Pulmonary artery endothelial cell (primary cell): ENCODE results near the gene FXYD1. TPM values are rescaled to one million over a fixed set of nuclear protein-coding genes. Genes with fewer than 3 reads are reported as not detected.
"Not testable (repeated sequence)": the region's sequence is repeated elsewhere in the genome, so short reads cannot be mapped to it uniquely, and the experiment has no call there.

ENCODE experiments used
- DNase-seq: peaks from one replicate; pipeline ENCODE4 v3.0.0-alpha.2; 2011; ENCODE audit warnings: low read depth, low spot score
- total RNA-seq: library from RNA; depleted of rRNA; stranded (reverse); fragments of >200 nt; gene quantifications from 2 replicates; pipeline ENCODE4 v1.2.3, GENCODE V29; 2014

The FXYD1 gene
- total RNA-seq, 1 donor from 2014 or later, result 0.26 TPM

- peak; percentile 57 for DNase-seq
These were observed 14.2 kb upstream of the FXYD1 start for GRCh38 chr19:35124098-35125060.

GRCh38 chr19:35125270-35125717 is 13.3 kb upstream of the FXYD1 start:
- DNase-seq, result no peak

GRCh38 chr19:35125749-35126623 is 12.6 kb upstream of the FXYD1 start:
- DNase-seq, result no peak

GRCh38 chr19:35126624-35126959 is 12.0 kb upstream of the FXYD1 start:
- no peak for DNase-seq

GRCh38 chr19:35127871-35128270 is 10.8 kb upstream of the FXYD1 start:
- no peak for DNase-seq

DNA sequence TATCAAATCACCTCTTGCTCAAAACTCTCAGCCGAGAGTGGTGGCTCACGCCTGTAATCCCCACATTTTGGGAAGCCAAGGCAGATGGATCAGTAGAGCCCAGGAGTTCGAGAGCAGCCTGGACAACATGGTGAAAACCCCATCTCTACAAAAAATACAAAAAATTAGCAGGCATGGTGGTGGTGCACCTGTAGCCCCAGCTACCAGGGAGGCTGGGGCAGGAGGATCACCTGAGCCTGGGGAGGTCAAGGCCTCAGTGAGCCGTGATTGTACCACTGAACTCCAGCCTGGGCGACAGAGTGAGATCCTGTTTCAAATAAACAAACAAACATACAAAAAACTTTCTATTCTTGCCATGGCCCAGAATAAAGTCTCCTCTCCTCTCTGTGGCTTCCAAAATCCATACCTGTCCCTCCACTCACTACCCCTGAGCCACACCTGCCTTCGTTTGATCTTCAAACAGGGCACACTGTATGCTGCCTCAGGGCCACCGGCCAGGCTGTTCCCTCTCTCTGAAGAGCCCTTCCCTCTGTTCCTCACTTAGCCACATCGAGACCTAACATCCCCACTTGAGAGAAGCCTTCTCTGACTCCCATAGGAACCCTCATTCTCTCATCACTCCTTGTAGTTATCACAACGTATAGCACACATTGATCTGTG is 10.1 kb upstream of the FXYD1 start:
- DNase-seq, result no peak

GRCh38 chr19:35129724-35130274 is 8.8 kb upstream of the FXYD1 start:
- not testable (repeated sequence) for DNase-seq

GRCh38 chr19:35130761-35131720 is 7.6 kb upstream of the FXYD1 start:
- no peak for DNase-seq

GRCh38 chr19:35132254-35132653 is 6.4 kb upstream of the FXYD1 start:
- DNase-seq, result no peak

GRCh38 chr19:35133826-35134225 is 4.8 kb upstream of the FXYD1 start:
- DNase-seq, result no peak

DNA sequence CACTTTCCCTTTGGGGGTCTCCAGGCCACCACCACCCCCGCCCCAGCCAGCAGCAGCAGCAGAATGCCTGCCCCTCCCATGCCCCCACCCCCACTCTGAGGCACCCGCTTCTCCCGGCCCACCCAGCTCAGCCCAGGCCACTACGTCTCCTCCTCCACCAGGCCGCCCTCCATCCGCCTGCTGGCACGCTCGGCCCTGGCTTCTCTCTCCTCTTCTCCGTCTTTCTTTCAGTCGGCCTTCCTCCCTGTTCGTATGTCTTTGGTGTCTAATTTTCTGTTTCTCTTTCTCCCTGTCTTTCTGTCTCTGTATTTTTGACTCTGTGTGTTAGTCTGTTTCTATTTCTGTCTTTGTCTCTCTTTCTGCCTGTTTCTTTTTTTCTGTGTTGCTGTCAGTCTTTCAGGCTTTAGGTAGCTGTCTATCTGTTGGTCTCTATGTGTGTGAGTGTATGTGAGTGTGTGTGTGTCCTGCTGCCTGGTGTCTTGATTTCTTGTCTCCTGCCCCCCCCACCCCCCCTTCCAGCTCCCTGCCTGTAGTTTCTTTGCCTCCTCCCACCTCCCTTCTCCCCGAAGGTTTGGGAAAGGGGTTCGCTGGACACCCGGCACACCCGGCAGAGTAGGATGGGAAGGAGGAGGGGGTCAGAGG is 3.9 kb upstream of the FXYD1 start, which contains the start of gene LGI4:
TSS of gene LGI4 (minus strand) at position 459 of the 642 bp plus-strand sequence. CDS start at position 80, 379 bp downstream.
- DNase-seq, result no peak

- DNase-seq, result no peak
These were observed 3.2 kb upstream of the FXYD1 start for GRCh38 chr19:35135389-35135909.

- no peak for DNase-seq
These were observed 2.4 kb upstream of the FXYD1 start for GRCh38 chr19:35136231-35136630.

GRCh38 chr19:35136977-35137702 is 1.5 kb upstream of the FXYD1 start:
- DNase-seq, result no peak

- DNase-seq, result no peak
These were observed 1.8 kb downstream of the FXYD1 start for GRCh38 chr19:35140207-35140961.

DNA sequence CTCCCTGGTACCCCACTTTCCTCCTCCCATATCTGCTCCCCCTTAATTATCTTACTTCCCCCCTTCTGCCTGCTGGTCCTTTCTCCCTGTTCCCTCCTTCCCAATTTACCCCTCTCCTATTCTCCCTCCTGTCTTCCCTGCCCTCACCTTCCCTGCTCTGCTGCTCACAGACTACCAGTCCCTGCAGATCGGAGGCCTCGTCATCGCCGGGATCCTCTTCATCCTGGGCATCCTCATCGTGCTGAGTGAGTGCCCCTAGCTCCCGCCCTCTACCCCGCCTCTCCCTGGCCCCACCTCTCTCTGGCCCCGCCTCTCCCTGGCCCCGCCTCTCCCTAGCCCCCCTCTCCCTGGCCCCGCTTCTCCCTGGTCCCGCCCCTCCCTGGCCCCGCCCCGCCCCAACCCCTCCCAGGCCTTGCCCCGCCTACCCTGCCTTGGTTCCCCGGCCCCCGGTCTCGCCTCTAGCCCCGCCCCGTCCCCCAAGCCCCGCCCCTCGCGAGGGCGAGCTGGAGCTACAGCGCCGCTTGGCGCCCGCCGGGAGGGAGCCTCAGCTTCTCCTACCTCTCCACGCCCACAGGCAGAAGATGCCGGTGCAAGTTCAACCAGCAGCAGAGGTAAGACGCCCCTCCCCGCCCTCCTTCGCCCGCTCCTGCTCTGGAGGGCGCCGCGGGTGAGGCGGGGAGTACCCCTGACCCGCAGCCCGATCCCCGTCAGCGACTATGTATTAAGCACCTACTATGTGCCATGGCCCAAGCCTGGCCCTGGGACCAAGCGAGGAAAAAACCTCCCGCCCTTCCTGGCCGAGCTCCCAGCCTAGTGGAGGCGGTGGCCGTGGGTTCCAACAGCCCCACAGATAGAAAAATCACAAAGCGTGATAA is 2.6 kb downstream of the FXYD1 start:
- DNase-seq, result peak; percentile 57
